Ectodermal cell (in vitro differentiated cells): ENCODE results near the gene SLC37A3.
"Not testable (repeated sequence)": the region's sequence is repeated elsewhere in the genome, so short reads cannot be mapped to it uniquely, and the experiment has no call there.

Experiments
- H3K27ac ChIP-seq: 2 replicates; pipeline ENCODE4 v1.7.0; 2013; ENCODE audit warnings: mild to moderate bottlenecking, low read depth, low read length; ENCODE audit not compliant: insufficient read depth, poor library complexity, severe bottlenecking
- H3K27me3 ChIP-seq: 2 replicates; pipeline ENCODE4 v1.7.0; 2013; ENCODE audit warnings: mild to moderate bottlenecking, low read length; ENCODE audit not compliant: insufficient read depth, control insufficient read depth, poor library complexity, severe bottlenecking
- H3K36me3 ChIP-seq: one replicate; pipeline ENCODE4 v1.7.0; 2013; ENCODE audit warnings: low read length; ENCODE audit not compliant: control insufficient read depth, insufficient read depth
- H3K4me1 ChIP-seq: one replicate; pipeline ENCODE4 v1.7.0; 2013; ENCODE audit warnings: low read length; ENCODE audit not compliant: control insufficient read depth, insufficient read depth
- H3K4me3 ChIP-seq: 2 replicates; pipeline ENCODE4 v1.7.0; 2013; ENCODE audit warnings: low read depth, low read length, control low read depth; ENCODE audit not compliant: insufficient read depth
- H3K9me3 ChIP-seq: 2 replicates; pipeline ENCODE4 v1.7.0; 2013; ENCODE audit warnings: mild to moderate bottlenecking, low read length, moderate library complexity; ENCODE audit not compliant: control insufficient read depth
- WGBS, 2 experiments: methylation state at CpG; one replicate each; pipeline ENCODE4 v1.1.7; 2013; ENCODE audit warnings: missing lambda C conversion rate in 2 of 2; 5-methylcytosine and 5-hydroxymethylcytosine counted together

SLC37A3 gene

DNA sequence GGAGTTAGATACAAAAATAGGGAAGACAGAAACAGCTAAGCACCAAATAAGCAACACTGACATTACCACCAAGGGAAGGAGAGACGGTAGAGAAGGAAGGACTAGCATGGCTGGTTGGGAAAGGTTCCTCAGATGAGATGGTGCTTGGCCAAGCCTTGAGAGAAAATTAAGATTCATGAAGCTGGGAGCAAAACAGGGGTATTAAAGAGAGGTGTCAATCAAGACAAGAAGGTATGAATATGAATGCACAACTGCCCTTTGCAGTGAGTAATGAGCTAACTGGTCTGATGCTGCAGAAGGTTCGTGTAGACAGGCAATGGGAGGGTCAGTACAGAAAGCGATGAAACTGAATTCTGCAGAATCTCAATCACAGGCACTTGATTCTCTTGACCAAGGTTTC is 67.7 kb downstream of the SLC37A3 start:
- WGBS, 2 experiments, result 93% methylated on average over 3 of the region's 3 CpGs
- no peak overlapping the region for H3K27ac ChIP-seq

DNA sequence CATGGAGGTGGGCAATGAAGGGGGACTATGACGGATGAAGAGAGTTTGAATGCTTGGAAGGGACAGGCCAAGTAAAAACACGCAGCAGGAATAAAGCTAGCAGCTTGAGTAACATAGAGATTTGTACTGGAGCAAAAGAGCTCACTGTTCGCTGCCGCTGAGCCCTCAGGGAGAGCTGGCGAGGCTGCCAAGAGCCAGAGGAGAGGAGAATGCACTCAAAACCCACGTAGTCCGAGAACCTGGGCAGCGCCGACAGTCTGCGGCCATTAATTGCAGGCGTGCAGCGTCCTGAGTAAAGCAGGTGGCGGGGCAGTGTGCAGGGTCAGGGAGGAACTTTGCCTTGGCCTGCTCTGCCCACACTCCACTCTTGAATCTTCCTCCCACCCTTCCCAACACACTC is 68.2 kb downstream of the SLC37A3 start:
- 94 to 95% methylated on average over 13 of the region's 13 CpGs for WGBS, 2 experiments
- H3K9me3 ChIP-seq, result no peaks in the 10 kb centered on the region
- no peaks in the 10 kb centered on the region for H3K27me3 ChIP-seq
- peaks cover 6% of the 10 kb centered on the region for H3K4me1 ChIP-seq
- H3K27ac ChIP-seq, result no peak overlapping the region
- H3K4me3 ChIP-seq, result no peak overlapping the region
- H3K36me3 ChIP-seq, result peaks cover 7% of the 10 kb centered on the region

More for the DNA sequence above, 67.7 kb downstream of the SLC37A3 start:
- H3K4me1 ChIP-seq, result peaks cover 5% of the 10 kb centered on the region
- no peaks in the 10 kb centered on the region for H3K27me3 ChIP-seq
- no peaks in the 10 kb centered on the region for H3K9me3 ChIP-seq
- H3K4me3 ChIP-seq, result no peak overlapping the region
- peaks cover 7% of the 10 kb centered on the region for H3K36me3 ChIP-seq

DNA sequence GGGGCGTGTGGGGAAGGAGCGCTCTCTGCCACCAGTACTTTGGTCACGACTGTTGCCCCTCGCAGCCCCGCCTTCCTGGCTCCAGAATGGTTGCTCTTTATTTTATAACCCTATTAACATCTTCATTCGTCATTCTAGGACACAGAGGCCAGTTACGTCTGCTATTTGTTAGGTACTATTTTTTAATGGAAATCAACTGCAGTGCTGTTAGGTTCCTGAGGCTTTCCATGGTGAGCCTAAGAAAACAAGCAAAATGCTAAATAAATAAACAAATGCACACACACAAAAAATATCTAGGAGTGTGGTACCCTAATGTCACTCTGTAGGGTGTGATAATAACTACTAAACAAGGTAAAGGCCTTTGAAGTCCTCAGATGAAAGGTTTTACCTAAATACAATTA is 71.1 kb downstream of the SLC37A3 start:
- Histone ChIP-seq H3K9me3 (no peaks in the 10 kb centered on the region), H3K36me3 (no peaks in the 10 kb centered on the region), H3K27me3 (no peaks in the 10 kb centered on the region), H3K27ac (no peak overlapping the region), H3K4me1 (peaks cover 6% of the 10 kb centered on the region), H3K4me3 (no peak overlapping the region)
- WGBS, 2 experiments, result 91% methylated on average over 5 to 7 of the region's 7 CpGs

DNA sequence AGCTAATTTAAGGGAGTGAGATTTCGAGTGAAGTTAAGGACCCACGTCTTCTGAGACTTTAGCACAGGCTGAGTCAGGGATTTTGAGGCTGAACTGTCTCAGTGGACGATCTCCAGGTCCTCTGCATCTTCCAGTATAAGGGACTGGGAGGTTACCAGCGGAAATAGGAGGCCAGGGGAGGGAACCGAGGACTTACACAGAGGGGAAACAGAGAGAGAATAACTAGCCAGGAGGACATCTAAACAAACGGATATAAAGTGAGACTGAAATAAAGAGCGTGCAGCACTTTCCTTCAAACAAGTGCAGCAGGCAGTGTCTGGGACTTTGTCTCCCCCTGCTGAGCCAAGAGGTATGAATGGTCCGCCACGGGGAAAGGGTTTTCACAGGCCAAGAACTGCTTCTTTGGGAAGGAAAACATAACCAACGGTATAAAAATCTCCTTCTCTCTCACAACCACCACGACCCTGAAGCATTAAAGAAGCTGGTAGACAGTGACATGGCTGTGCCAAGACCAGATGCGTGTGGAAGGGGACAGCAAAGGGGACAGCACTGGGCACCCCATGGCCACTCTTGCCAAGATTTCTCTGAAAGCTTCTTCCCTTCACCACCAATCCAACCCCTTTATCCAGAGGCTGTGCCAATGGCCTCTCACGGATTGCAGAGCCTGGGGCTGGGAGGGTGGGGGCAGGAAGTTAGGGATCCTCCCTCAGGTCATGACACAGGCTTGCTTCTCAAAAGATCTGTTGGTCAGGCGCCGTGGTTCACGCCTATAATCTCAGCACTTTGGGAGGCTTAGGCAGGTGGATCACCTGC is 72.0 kb downstream of the SLC37A3 start:
- 65 to 69% methylated on average over 16 of the region's 16 CpGs for WGBS, 2 experiments
- H3K4me3 ChIP-seq, result no peak overlapping the region
- peaks cover 6% of the 10 kb centered on the region for H3K4me1 ChIP-seq
- no peaks in the 10 kb centered on the region for H3K27me3 ChIP-seq
- H3K27ac ChIP-seq, result no peak overlapping the region
- no peaks in the 10 kb centered on the region for H3K36me3 ChIP-seq
- H3K9me3 ChIP-seq, result no peaks in the 10 kb centered on the region

DNA sequence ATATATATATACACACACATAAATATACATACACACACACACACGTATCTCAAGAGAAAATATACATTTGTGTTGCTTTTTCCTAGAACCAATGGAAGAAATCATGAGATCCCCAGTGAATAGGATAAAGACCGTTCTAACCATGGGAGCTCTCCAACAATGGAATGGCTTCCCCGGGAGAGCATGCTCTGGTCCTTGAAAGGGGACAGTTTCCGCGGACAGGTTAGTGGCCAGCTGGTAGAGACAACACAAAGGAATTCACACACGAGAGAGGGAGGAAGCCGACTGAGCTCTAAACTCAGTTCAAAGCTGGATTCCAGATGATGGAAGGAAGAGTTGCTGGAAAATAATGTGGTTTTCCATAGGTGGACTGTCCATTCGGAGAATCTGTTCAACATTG is 72.7 kb downstream of the SLC37A3 start:
- Histone ChIP-seq H3K4me1 (peaks cover 6% of the 10 kb centered on the region), H3K27me3 (no peaks in the 10 kb centered on the region), H3K36me3 (no peaks in the 10 kb centered on the region), H3K9me3 (no peaks in the 10 kb centered on the region), H3K4me3 (no peak overlapping the region), H3K27ac (no peak overlapping the region)
- WGBS, 2 experiments, result 47 to 48% methylated on average over 8 of the region's 8 CpGs

DNA sequence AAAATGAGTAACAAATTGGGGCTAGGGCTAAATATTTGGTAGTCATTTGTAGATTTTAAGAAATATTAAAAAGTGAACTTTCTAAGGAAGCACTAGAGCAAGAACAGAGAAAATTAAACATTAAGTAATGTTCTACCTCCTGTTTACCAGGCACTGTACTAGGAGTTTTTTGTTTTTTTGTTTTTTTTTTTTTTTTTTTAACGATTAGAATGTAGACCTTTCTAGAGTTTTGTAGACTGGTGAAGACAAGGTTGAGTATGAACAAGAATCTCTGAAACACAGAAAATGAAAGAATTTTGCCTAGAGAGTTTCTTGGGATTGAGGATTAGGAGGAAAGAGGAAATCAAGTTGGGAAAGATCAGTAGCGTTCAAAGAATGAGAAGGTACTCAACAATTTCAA is 73.6 kb downstream of the SLC37A3 start:
- 88 to 100% methylated on average over 2 of the region's 2 CpGs for WGBS, 2 experiments
- peaks cover 6% of the 10 kb centered on the region for H3K4me1 ChIP-seq
- H3K27me3 ChIP-seq, result no peaks in the 10 kb centered on the region
- no peaks in the 10 kb centered on the region for H3K36me3 ChIP-seq
- H3K27ac ChIP-seq, result no peak overlapping the region
- H3K4me3 ChIP-seq, result no peak overlapping the region
- no peaks in the 10 kb centered on the region for H3K9me3 ChIP-seq

DNA sequence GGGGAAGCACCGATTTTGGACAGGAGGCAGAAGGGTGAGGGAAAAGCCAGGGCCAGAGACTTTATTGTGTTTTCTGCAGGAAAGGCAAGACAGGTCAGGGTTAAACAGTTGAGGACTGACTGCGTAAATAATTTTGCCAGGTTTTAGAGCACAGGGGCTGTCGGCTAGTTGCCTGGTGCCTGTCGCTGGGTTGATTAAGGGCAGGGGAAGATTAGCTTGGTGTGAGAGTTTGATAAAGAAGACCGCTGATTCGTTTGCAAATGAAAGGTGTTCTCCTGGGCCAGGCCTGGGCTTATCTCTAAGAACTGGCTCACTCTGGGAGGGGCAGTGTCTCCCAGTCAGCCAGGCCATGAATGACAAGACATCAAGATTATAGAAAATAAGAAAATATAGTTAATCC is 75.6 kb downstream of the SLC37A3 start:
- Histone ChIP-seq H3K4me3 (no peak overlapping the region), H3K4me1 (peaks cover 6% of the 10 kb centered on the region), H3K9me3 (no peaks in the 10 kb centered on the region), H3K27ac (peak overlapping the region; percentile 16), H3K27me3 (no peaks in the 10 kb centered on the region), H3K36me3 (no peaks in the 10 kb centered on the region)
- WGBS, 2 experiments, result 15 to 23% methylated on average over 6 of the region's 6 CpGs

DNA sequence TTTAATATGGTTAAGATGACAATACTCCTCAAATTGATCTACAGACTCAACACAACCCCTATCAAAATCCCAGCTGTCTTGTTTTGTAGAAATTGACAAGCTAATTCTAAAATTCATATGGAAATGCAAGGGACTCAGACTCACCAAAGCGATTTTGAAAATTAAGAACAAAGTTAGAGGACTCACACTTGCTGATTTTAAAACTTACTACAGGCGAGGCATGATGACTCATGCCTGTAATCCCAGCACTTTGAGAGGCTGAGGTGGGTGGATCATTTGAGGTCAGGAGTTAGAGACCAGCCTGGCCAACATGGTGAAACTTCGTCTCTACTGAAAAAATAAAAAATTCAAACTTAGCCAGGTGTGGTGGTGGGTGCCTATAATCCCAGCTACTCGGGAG is 78.3 kb downstream of the SLC37A3 start:
- H3K27ac ChIP-seq, H3K27me3 ChIP-seq, H3K4me3 ChIP-seq, H3K9me3 ChIP-seq, H3K4me1 ChIP-seq, H3K36me3 ChIP-seq: not testable (repeated sequence)
- 85 to 96% methylated on average over 4 of the region's 4 CpGs for WGBS, 2 experiments

DNA sequence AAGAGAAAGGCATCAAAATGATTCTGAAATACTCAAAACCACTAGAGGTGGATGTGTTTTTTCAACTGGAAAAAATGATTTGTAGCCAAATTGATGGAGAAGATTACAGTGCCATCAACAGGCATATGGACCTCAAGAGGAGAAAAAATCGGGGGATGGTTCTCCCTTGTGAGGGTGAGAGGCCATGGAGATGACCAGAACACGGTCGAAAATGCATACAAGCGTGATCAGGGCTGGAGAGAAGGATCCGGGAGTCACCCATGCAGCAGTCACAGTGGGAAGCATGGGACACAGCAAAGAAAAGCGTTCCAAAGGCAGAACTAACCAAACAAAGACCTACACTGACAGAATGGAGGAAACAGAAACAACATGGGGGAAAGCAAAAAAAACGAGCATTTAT is 80.3 kb downstream of the SLC37A3 start:
- 94 to 96% methylated on average over 7 of the region's 7 CpGs for whole genome bisulfite sequencing, 2 experiments
- no peaks in the 10 kb centered on the region for H3K27me3 ChIP-seq
- H3K36me3 ChIP-seq, result no peaks in the 10 kb centered on the region
- H3K4me1 ChIP-seq, result no peaks in the 10 kb centered on the region
- H3K9me3 ChIP-seq, result no peaks in the 10 kb centered on the region
- no peak overlapping the region for H3K27ac ChIP-seq
- H3K4me3 ChIP-seq, result no peak overlapping the region

DNA sequence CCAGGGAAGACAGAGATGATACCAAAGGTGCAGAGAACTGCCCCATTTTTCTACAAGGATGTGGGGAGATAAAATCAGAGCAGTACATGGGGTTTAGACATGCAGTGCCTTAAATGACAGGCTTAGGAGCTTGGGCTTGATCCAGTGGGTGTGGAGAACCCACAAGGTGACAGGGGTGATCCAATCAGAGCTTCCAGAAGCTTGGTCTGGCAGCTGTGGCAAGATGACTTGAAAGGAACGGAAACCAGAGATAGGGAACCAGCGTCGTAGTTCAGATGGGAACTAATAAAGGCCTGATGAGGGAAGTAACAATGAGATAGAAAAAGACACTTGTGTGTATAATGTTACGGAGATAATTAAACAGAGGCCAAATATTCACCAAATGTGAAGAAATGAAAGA is 80.7 kb downstream of the SLC37A3 start:
- Histone ChIP-seq H3K4me1 (no peaks in the 10 kb centered on the region), H3K4me3 (no peak overlapping the region), H3K27me3 (no peaks in the 10 kb centered on the region), H3K36me3 (no peaks in the 10 kb centered on the region), H3K9me3 (no peaks in the 10 kb centered on the region), H3K27ac (no peak overlapping the region)
- WGBS, 2 experiments, result 97 to 98% methylated on average over 4 of the region's 4 CpGs
